Stimulated activated CD4-positive, alpha-beta T cell treated with anti-CD3 and anti-CD28 coated beads, Interleukin-1b, Interleukin-23, amount 100 ng/mL, for 1 hour (primary cell): ENCODE results near the gene EIF2D.
"Not testable (repeated sequence)": the region's sequence is repeated elsewhere in the genome, so short reads cannot be mapped to it uniquely, and the experiment has no call there.

Experiments used
- DNase-seq, 2 donors: peaks; one replicate each; pipeline ENCODE4 v3.0.0-alpha.2; 2020; ENCODE audit warnings: low read depth in 2 of 2

EIF2D gene

DNA sequence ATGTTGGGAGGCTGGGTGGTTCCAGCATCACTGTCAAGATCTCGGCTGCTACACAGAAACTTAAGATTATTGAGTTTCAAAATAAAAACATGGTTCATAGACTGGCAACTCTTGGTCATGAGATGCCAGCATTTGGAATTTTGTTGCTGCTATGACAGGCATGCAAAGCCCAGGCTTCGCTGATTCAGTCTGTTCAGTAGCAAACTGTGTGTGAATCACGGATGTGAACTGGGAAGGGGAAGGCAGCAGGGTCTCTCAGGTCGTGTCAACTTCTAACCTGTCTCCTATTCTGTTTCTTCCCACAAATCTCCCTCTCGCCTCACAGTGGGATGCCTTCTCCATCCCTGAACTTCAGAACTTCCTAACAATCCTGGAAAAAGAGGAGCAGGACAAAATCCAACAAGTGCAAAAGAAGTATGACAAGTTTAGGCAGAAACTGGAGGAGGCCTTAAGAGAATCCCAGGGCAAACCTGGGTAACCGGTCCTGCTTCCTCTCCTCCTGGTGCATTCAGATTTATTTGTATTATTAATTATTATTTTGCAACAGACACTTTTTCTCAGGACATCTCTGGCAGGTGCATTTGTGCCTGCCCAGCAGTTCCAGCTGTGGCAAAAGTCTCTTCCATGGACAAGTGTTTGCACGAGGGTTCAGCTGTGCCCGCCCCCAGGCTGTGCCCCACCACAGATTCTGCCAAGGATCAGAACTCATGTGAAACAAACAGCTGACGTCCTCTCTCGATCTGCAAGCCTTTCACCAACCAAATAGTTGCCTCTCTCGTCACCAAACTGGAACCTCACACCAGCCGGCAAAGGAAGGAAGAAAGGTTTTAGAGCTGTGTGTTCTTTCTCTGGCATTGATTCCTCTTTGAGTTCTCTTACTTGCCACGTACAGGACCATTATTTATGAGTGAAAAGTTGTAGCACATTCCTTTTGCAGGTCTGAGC lies 25.5 kb downstream of the EIF2D start:
- DNase-seq, result no peak

DNA sequence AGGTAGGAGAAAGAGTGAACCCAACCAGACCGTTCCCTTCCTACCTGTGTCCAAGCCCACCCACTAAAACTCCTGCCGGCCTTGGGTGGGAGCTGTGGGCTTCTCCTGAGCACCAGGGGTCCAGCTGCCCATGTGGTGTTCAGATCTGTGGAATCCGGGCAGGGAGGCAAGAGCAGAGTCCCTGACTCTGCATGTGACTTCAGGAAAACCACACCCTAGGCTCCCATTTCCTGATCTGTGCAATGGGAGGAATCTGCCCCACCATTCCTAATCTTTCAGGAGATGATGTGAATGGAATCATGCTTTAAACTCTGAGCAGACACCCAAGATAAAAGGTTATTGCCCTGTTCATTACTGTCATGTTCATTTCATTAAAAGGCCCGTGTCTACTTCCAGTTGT lies 27.6 kb downstream of the EIF2D start:
- no peak for DNase-seq

DNA sequence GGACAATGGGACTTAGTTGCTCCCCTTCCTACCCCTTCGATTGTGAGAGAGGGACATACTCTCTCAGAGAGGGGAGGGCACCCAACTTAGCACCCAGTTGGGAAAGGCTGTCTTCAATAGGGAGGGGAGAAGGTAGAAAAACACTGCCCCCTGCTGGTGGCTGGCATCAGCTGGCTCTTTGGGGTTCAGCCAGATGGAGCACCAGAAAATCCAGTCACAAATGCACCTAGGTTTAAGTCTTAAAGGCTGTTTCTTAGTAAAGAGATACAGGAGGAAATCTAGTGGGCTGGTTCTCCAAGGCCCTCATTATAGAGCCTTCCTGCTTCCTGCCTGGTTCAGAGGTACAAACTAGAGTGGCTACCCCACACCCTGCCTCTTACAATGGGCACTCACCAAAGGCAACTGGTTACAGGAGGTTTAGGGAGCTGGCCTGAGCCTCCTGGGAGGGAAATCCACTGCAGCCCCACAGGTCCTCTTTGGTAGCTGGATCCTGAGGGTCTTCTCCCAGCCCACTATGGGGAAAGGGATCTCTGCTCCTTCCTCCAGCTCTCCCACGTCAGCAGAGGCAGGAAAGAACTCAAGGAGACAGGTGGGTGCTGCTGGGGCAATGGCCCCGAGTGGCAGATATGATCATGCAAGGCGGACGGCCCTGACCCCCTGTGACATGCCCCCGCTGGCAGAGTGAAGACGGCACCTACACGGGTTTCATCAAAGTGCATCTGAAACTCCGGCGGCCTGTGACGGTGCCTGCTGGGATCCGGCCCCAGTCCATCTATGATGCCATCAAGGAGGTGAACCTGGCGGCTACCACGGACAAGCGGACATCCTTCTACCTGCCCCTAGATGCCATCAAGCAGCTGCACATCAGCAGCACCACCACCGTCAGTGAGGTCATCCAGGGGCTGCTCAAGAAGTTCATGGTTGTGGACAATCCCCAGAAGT lies 28.3 kb downstream of the EIF2D start:
- DNase-seq, result peak; percentile 82 to 83

DNA sequence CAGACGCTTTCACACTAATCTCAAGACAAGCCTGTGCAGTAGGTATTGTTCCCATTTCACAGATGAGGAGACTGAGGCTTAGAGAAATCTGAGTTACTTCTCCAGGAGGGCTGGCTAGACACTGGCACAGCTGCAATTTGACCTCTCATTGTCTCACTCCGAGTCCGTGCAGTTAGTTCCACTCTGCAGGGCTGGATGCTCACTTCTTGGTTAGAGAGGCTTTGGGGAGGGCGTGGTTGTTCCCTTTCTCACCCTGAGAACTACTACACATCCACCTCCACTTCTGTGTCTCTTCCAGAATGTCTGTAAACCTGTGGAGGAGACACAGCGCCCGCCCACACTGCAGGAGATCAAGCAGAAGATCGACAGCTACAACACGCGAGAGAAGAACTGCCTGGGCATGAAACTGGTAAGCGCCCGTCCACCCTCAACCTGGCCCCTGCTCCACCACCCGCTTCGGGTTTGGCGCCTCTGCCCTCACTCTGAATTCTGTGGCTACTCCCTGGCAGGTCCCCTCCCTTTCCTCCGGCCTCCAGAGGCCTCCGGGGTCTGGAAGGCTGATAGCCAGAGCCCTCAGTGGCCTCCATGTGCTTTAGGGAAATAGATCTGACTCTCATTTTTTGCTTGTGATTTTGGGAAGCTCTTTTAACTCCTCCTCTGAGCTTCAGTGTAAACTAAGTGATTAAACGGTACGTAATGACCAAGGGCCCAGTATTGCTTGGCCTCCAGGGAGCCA lies 29.1 kb downstream of the EIF2D start:
- DNase-seq, result no peak

DNA sequence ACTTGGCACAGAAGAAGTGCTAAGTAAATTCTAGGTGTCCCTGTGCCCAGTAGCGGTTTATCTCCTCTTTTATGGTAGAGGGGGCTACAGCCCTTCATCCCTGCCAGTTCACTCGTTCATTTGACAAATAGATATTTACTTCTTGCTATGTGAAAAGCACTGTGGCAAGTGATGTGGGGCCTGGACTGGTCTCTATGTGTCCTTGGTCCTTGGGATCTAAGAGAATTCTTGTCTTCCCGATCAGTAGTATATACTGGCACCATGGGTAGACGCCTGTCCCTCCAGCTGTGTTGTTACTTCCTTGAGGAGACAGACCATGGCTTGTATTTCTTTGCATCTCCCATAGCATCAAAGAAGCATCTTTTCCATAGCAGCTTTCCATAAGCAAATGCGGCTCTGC lies 29.7 kb downstream of the EIF2D start:
- DNase-seq, result no peak

DNA sequence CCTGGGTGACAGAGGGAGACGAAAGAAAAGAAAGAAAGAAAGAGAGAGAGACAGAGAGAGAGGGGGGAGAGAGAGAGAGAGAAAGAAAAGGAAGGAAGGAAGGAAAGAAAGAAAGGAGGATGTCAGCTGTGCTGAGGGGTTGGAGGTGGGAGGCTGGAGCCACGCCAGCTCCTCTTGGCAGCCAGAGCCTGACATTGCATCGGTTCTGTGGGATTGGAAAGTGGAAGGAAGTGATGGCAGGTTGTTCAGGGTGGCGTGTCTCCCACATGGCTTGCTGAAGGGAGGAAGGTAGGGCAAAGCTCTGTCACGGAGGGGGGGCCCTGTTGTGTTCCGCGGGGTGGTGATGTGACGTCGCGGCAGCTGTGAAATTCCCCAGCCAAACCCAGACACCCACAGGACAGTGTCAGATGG lies 30.7 kb downstream of the EIF2D start:
- peak in 1 of 2 donors; percentile 62 for DNase-seq

DNA sequence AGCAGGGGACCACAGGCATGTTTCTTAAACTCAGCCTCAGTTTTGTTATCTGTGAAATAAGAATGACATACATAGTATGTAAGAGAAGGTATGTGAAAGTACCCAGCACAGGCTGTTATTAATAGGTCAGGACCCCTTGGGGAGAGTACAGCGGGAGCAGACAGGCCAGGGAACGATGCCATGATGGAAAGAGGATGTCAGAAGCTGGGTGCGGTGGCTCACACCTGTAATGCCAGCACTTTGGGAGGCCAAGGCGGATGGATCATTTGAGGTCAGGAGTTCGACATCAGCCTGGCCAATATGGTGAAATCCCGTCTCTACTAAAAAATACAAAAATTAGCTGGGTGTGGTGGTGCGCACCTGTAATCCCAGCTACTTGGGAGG lies 31.2 kb downstream of the EIF2D start:
- not testable (repeated sequence) for DNase-seq

DNA sequence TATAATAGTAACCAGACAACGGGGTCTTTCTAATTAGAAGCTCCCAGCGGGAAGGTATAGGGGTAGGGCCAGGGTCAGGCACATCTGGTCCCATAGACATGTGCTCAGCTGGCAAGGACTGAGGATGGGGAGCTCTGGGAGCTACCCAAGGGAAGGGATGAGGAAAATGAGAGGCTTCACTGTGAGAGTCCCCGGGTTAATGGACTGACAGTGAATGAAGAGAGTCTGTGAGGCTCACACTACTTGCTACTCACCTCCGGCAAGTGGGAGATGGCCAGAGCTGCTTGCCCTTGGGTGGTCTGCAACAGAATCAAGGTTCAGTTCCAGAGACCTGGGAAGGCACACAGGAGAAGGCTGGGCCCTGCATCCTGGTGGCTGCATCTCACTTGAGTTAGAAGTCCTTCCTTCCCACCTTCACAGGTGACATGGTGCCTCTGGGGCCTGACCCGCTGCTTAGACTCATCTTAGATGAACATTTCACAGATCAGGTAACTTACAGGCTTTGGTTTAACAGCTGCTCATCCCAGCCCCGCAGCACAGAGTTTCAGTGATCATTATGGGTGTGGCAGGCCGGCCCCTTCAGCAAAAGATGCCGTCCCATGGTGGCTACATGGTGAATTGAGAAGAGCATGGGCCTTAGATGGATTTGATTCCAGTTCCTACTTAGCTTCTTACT lies 31.7 kb downstream of the EIF2D start:
- DNase-seq, result no peak

DNA sequence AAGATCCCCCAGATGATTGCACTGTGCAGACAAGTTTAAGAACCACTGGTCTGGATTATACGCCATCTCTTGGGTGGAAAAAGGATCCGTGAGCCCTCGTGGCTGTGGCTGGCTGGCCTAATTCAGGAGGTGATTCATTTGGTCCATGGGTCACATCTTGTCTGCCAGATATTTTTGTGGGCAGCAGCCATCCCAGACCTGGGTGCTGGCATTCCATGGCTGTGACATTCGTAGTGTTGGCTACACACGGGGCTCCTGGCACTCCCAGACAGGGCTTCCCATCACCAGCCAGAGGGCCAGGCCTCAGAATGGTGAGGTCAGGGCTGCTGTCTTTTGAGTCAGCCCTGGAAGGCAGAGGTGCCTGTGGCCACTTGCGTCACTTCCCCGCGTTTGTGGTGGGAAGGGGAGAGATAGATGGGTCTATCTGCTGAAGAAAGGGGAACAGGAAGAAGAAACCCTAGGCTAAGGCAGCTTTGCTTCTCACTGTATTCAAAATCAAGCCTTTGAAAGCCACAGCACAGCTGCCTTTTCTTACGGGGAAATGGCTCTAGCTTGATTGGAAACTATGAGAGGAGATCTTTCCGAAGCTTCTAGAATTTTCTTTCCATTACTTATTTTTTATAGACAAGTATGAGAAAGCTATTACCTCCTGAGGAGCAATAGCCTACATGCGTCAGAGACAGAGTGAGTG lies 32.4 kb downstream of the EIF2D start:
- peak in 1 of 2 donors; percentile 66 for DNase-seq

DNA sequence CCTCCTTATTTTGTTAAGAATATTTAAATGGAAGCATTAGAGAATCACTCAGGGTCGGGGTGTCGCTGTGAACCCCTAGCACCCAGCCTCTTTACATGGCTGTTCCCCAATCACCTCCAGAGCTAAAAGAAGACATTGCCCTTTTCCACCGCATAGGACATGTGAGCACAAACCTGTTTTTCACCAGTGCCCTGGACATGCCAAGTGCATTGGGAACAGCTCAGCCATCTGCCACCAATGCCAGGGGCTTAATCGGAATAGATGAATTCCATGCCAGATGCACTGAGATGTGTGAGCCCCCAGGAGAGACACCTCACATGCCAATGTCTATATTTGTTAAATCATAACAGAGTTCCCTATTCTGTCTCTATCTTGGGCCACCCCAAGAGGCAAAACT lies 33.3 kb downstream of the EIF2D start:
- no peak for DNase-seq

DNA sequence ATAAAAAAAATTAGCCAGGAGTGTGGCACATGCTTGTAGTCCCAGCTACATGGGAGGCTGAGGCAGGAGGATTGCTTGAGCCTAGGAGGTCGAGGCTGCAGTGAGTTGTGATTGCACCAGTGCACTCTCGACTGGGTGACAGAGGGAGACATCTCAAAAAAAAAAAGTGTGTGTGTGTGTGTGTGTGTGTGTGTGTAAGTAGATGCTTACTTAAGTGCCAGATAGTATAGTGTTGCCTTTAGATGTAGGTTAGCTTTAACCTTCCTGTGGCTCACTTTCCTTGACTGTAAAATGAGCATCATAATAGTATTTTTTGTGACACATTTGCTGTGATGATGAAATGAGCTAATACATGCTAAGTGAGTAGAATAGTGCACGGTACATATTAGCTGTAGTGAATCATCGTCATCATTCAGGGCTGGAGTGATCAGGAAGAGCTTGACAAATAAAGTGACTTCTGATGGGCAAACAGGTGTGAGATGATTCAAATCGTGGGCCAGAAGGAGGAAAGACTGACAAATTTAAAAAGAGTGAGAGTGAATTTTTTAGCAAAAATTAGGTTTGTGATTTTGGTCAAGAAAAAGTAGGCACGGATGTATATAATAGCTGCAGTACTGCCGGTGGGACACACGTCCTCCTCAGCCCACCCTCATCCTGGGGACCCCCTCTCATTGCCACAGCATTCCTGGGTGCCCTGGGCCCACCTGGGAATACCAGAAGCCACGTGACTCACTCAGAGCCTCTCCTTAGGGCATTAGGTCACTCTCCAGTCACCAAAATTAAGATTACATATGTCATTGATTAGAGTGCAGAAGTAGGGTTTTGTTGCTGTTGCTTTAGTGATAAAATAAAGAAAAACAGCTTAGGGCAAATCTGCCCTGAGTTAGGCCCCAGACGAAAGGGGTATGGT lies 33.9 kb downstream of the EIF2D start:
- DNase-seq, result no peak

DNA sequence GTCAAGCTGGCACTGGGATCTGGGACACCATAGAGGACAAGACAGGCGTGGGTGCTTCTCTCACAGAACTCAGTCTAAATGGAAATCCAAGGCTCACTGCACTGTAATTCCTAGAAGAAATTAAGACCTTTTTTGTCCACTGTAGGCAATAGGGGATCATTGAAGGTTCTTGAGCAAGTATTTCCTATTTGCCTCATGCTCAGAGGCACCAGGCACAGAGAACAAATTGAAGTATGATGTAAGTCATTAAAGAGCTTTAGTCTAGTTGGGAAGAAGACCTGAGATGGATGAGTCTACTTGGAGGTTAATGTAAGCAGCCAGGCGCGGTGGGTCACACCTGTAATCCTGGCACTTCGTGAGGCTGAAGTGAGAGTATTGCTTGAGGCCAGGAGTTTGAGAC lies 34.6 kb downstream of the EIF2D start:
- DNase-seq, result no peak

DNA sequence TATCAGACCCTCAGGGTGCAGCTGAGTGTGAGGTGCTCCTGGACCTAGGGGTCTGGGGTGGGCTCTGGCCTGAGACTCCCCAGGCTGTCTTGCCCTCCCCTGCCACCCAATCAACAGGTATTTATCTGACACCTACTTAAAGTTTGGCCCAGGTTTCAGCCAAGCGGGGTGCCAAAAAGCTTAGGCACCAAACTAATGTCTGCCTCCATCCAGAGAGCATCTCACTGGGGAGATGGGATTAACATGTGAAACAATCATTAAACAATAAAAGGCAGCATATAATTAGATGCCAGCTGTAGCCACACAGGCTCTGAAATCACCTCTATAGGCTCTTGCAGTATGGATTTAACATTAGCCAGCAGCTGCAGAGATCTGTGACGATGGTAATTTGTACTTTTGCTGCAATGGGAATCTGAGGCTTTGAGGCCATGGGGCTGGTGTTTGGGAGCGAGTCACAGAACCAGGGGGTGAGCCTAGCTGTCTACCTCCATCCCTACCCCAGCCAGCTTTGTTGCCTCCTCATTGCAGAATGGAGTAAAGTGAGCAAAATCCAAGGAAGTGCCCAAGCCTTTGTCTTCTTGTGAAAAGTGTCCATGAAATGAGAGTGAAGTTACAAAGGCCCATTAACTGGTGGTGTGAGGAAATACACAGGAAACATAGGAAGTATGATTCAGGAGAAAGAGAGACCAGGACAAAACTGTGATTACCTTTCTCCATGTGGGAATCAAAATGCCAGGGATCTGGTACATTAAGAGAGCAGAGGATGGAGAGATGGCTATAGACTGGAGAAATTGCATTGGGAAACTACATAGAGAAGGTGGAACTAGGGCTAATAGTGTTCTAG lies 36.1 kb downstream of the EIF2D start:
- no peak for DNase-seq

DNA sequence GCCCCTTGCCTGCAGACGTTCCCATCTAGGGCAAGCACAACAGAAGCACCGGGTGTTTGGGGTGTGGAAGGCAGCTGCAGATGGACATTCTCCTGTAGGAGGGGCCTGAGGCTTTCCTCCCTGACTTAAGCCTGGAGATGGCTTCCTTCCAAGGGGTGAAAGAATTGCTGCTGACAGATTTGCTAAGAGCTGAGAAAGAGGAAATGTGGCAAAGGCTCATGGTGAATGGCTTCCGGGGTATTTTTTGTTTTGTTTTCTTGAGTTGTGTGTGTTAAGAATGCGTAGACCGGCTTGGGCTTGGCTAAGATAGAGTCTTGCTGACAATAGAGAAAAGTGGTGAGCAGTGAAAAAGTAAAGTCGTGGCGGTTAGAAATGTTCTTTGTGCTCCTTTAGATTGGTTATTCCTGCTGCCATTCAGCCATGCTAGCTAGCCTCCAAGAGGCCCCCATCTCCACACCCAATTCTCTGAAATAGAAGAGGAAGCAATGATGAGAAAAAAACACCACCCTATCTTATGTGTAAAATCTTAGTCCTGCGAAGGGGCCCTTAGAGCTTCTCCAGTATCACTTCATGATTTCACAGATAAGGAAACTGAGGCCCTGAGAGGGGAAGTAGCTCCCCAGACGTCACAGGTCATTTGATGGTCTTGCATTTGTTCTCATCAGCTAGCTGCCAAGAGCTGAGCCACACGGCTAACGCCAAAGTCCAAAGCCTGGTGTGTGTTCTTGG lies 36.9 kb downstream of the EIF2D start:
- DNase-seq, result no peak

DNA sequence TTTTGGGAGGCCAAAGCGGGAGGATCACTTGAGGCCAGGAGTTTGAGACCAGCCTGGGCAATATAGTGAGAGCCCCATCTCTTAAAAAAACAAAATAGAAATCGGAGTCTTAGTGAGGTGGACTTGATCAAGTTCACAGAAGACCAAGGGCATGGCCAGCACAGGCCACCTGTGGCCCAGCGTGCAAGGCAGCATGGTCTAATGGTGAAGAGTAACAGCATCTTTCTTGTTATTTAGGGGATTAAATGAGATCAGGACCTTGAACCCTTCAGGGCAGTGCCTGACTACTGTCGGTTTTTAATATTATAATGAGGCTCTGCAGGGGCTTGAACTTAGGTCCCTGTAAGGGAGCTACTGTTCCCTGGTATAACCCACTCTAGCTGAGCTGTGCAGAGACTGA lies 38.5 kb downstream of the EIF2D start:
- DNase-seq, result no peak

DNA sequence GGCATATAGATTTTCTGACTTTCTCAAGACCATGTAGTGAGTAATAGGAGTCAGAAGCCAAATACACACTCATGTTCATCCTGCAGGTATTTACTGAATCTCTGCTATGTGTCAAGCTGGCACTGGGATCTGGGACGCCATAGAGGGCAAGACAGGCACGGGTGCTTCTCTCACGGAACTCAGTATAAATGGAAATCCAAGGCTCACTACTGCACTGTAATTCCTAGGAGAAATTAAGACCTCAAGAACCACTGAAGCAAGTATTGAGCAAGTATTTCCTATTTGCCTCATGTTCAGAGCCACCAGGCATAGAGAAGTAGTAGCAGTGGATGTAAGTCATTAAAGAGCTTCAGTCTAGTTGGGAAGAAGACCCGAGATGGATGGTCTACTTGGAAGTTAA lies 38.9 kb downstream of the EIF2D start:
- no peak for DNase-seq

DNA sequence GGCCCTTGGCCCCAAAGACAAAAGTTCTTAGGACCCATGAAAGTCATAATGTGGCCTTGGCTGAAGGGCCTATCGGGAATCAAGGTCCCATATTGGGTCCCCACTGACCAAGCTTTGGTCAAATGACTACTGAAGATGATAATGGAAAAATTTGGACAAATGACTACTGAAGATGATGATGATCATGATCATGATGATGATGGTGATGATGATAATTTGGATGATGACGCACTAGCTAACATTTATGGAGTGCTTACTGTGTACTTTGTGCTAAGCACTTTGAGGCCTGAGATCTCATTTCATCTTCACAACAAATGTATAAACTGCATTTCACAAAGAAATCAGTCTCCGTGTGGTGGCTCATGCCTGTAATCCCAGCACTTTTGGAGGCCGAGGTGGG lies 39.4 kb downstream of the EIF2D start:
- DNase-seq, result no peak

DNA sequence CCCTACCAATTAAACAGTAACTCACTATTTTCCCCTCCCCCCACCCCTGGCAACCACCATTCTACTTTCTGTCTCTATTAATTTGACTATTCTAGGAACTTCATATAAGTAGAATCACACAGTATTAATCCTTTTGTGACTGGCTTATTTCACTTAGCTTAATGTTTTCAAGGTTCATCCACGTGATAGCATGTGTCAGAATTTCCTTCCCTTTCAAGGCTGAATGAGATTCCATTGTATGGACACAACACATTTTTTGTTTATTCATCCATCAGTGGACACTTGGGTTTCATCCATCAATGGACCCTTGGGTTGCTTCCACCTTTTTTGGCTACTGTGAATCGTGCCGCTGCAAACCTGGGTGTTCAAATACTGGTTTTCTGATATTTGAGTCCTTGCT lies 41.7 kb downstream of the EIF2D start:
- DNase-seq, result no peak
